T1000 (cell line): ENCODE data around the gene DOC2A.
A peak's percentile ranks its signal among the peaks of the same experiment; 100 is the strongest.
"Not testable (repeated sequence)": the region's sequence is repeated elsewhere in the genome, so short reads cannot be mapped to it uniquely, and the experiment has no call there.

Experiments used
- DNase-seq: peaks from one replicate; lab custom pipeline; 2025; ENCODE audit warnings: mixed read lengths; lab: John Stamatoyannopoulos, UW

Gene DOC2A

DNA sequence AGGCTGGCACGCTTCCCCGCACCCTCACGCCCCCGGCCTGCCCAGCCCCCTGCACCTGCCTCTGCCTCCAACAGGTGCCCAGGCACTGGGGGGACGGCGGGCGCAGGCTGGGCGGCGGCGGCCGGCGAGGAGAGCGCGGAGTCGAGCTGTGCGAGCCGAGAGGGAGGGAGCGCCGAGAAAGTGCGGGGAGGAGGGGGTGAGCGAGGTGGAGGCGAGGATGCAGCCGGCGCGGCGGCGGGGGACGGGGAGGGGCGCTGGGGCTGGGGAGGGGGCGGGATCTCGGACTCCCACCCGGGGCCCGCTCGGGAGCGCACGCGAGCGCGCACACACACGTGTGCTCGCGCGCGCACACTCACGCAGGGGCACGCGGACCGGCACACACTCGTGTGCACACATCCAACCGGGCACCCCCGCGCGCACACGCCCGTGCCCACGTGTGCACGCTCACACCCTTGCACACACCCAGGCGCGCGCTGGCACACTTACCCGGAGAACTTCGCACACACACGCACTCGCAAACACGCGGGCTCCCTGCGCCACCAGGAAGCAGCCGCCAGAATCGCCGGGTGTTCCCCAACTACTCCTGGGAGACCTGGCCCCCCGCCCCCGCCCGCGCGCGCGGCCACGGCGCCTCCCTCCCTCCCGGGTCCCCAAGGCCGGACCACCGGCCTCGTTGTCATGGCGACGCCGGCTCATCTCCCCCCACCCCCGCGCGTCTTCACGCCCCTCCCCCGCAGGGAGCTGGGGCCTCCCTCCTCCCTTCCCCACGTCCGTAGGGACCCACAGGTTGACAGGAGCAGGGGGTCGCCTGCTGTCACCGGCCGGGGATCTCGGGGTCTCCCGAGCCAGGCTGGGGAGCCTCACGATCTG is at the start of gene DOC2A:
DOC2A (minus strand) TSS at position 184 of the 870 bp plus-strand sequence. CDS start 805 bp downstream, outside the sequence.
- DNase-seq, result no peak

DNA sequence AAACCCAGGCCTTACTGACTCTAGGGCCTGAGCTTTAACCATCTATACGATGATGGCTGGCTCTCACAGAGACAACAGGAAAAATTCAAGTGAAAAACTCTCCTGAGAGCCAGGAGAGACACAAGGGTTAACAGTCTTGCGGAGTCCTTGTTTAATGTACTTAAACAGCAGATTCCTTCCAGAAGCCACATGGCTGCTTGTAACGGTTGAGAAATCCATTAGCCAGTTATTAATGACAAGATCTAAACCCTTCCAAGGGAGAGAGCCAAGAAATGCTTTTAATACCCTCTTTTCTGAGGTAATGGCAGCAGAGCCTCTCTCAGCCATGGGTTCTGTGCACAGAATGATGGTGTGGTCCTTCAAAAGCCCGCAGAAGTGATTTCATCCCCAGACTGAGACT is 49.5 kb upstream of the DOC2A start:
- DNase-seq, result no peak

DNA sequence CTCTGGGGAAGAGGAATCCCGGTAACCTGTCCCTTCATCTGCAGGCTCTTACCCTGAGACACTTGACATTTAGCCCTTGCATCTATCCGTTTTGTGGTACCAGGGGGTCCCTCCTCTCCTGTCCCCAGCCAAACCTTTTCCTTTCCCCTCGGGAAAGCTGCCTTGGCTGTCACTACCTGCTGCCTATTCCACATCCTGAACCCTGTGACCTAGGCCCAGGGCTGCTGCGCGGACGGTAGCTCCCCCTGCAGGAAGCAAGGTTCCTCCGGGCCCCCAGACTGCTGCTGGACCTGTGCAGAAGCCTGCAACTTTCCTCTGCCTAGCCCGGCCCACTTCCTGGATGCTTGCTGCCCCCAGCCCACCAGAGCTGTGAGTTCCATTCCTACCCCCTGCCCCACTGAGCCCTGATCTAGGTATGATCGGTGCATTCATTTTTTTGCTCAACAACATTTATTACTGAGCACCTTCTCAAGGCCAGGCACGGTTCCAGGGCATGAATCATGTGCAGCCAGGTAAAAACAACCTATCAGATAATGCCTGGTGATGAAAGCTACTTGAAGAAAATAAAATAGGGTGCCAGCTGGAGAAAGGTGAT is 44.2 kb upstream of the DOC2A start:
- no peak for DNase-seq

DNA sequence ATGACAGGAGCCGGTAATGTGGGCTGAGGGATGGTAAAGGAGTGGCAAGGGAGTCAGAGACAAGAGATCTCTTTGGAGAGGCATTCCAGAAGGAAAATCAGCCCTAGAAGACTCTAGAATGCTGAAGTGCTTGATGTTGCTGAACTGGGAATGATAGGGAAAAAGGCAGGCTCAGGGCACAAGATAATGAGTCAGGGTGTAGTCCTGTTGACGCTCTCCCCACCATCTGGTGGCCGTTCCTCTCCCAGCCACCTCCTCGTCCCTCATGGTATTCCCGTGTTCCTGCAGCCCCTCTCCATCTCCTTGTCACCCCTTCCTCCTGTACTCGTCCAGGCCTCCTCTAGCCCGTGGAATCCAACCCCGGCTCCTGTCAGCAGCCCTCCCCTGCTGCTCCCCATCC is 43.6 kb upstream of the DOC2A start:
- DNase-seq, result no peak

DNA sequence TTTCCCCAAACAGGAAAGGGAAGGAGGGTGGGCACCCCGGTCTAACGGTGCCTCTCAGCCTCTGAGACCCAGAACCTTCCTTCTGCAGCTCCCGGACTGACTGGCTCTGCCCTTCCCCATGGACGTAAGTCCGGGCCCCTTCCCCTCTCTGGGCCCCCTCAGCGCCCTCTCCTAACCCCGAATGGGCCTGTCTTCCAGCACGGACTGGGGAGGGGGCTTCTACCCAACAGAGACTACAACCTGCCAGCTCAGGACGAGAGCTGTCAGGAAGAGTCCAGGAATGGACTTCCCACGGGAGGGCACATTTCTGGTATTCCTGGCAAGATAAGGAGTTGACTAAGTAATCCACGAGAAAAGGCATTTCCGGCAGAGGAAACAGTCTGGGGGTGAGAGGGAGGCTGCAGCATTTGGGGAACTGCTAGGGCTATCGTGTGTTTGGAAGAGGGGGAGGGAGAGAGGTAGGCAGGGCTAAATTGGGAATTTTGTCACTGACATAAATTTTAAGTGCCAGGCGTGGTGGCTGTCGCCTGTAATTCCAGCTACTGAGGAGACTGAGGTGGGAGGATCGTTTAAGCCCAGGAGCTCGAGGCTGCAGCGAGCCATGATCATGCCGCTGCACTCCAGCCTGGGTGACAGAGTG is 42.7 kb upstream of the DOC2A start:
- DNase-seq, result peak; percentile 37

DNA sequence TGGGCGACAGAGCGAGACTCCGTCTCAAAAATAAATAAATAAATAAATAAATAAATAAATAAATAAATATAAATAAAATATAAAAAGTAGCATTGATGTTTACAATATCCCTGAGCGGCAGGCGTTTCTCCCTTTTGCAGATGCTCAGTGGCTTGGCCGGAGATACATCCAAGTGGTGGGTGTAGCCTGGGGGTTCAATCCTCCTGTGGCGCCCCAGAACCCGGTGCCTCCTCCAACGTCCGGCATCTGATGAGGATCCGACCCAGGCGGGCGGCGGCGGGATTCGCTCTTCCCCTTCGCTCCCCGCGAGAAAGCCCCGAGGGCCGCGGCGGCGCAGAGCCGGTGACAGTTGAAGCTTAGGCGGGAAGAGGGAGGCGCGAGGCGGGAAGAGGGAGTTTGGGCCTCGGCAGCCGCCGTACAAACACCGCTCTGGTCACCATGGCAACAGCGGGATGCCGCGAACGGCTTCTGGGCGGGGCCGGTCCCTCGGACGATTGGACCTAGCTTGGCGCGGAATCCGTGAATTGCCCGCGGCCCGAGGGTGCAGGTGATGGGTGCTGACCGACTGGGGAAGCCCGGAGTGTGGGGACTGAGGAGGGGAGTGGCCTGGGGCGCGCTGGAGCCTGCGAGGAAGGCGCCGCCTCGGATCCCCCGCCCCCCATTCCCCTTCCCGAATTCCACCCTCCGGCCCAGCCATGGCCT is 42.0 kb upstream of the DOC2A start:
- DNase-seq, result peak; percentile 92

DNA sequence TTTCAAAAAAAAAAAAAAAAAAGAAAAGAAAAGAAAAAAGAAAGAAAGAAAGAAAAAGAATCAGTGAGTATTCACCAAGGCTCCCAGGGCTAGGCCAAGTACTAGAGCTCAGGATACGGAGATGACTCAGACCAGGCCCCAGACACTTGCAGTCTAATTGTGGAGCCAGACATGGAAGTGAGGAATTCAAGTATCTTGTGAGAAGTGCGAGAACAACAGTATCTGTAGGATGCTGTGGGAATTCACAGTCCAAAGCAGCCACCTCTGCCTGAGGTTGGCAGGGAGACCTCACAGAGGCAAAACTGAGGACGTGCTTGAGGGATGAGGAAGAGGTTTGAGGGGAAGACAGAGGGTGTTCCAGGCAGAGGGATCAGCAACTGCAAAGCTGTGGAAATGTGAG is 40.7 kb upstream of the DOC2A start:
- no peak for DNase-seq

DNA sequence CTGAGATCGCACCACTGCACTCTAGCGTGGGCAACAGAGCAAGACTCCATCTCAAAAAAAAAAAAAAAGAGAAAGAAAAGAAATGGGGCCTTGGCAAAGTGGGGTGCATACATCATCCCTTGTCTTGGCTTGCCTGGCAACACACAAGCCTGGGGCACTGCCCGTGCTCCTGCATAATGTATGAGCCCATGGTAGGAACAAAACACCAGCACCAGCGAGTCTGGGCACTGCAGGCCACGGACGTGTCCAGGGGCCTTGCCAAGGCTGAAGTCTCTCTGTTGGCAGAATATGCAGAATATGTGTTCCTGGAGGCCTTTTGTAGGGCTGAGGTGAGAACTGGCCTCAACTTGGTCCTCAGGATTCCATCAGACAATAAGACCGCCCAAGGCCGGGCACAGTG is 39.0 kb upstream of the DOC2A start:
- DNase-seq, result no peak

DNA sequence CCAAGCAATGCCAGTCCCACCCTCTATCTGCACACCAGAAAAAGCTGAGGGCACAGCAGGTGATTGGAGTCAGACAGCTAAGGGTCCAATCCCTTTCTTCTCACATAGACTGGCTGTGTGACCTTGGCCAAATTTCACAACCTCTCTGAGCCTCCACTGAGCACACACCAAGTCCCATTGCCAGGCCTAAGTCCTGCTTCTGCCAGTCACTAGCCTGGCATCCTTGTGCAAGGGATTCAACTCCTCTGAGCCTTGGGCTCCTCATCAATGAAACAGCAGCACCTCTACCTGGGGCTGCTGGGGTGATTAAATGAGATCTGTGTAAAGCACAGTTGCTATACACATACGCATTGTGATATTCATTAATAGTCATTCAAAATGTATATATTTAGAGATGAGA is 35.8 kb upstream of the DOC2A start:
- no peak for DNase-seq

DNA sequence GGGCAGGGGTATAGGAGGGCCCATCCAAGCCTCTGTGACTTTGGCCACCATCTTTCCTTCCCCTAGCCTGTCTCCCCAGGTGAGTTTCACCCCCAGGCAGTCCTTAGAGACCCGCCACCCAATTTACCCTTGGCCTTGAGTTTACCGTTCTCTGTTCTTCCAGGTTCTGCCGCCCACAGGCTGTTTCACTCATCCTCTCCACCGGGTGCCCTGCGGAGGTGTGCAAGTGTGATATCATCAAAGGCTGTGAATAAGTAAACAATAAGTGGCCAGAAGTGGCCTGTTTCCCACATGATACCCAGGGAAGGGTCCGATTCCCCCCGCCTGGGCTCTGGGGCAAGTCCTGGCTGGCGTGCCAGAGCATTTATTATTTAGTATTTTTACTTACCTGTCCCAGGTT is 35.4 kb upstream of the DOC2A start:
- no peak for DNase-seq

DNA sequence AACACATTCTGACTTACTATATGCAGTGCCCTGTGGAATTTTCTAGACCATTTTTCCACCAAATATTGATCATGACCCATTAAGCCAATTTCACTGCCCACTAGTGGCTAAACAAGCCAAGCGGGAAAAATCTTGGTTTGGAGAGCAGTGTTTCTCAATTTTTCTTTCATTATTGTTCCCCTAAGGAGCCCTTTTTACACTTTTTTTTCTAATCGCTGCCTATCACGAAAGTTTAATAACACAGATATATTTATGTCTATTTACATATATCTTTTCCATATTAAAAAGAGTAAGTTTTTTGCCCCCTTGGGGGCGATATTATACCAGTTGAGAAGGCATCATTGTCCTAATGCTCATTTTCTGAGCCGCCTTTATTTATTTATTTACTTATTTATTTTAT is 31.0 kb upstream of the DOC2A start:
- no peak for DNase-seq

DNA sequence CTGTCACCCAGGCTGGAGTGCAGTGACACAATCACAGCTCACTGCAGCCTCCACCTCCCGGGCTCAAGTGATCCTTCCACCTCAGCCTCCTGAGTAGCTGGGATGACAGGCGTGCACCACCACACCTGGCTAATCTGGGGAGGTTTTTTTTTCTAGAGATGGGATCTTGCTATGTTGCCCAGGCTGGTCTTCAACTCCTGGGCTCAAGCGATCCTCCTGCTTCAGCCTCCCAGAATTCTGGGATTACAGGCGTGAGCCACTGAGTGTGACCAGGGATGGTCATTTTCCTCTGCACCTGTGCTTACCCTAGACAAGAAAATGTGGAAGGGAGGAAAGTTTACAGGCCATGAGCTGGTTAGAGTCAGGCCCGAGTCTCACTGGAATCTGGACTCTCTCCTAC is 29.9 kb upstream of the DOC2A start:
- DNase-seq, result not testable (repeated sequence)

DNA sequence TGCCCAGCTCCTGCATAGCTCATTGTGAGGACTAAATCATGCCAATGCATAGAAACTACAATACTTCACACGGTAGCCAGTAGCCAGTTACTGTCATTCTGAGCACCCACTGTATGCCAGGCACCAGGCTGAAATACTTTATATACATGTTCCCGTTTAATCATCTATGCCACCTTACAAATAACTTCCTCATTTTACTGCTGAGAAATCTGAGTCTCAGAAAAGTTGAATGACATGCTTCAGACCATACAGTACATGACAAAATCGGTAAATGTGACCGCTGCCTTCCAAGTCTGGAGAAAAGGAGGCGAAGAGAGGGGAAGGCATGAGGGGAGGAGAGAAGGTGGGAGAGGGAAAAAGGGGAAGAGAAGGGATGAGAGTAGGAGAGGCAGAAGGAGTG is 29.4 kb upstream of the DOC2A start:
- DNase-seq, result no peak

DNA sequence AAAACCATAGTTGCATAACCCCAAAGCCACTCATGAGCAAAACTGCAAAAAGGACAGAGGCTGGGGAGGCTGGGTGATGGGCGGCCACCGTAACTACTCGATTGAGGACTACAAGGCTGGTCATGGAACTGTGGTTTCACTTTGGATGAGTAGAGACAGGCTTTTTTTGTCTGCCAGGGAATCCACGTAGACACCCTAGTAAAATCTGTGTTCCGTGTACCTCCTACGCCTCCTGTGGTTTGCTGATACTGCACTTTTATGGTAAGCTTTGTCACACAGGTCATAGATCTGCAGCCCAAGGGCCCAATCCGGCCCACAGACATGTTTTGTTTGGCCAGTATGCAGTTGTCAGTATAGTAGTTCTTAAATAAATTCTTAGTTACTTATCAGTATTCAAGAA is 22.4 kb upstream of the DOC2A start:
- DNase-seq, result no peak

DNA sequence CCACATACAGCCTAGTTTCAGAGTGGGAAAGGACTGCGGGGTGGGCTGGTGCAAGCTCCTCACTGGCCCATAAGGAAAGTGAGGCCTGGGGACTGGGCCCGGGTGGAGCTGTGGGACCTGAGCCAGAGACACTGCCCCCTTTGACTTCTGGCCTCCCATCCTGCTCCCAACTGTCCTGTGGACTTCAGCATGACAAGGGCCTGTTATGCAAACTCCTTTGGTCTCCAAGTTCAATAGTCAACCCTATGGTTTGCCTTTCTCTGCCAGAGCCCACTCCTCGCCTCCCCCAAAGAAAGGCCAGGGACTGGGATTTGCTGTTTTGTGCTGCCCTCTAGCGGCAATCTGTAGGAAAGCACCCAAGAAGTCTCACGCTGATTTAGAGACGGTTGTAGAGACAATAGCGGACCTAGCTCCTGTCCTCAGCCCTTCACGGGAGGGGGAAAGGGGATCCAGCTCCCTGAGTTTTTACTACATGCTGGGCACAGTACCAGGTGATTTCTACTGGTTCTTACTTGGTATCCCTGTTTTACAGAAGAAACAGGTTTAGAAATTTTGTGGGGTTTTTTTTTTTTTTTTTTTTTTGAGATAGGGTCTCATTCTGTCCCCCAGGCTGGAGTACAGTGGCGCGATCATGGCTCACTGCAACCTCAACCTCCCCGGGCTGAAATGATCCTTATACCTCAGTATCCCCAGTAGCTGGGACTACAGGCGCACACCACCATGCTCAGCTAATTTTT is 21.4 kb upstream of the DOC2A start:
- DNase-seq, result peak; percentile 46

DNA sequence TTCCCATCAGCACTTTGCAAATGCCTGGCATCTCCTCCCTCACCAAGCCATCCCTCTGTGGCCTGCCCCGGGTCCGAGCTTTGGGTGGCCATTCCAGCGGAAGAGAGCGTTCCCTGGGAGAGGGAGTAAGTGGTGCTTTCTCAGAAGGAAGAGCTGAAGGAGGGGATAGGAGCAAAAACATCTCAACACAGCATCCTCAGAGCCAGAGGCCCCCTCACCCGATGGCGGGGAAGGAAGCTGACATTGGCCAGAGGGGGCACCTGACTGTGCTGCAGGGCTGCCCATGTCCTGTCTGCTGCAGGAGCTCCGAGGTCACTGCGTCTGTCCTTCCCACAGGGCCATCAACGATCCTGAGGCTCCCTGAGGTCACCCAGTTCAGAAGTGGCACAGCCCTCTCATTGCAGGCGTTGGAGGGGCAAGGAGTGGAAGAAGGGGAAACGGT is 20.7 kb upstream of the DOC2A start:
- DNase-seq, result no peak

DNA sequence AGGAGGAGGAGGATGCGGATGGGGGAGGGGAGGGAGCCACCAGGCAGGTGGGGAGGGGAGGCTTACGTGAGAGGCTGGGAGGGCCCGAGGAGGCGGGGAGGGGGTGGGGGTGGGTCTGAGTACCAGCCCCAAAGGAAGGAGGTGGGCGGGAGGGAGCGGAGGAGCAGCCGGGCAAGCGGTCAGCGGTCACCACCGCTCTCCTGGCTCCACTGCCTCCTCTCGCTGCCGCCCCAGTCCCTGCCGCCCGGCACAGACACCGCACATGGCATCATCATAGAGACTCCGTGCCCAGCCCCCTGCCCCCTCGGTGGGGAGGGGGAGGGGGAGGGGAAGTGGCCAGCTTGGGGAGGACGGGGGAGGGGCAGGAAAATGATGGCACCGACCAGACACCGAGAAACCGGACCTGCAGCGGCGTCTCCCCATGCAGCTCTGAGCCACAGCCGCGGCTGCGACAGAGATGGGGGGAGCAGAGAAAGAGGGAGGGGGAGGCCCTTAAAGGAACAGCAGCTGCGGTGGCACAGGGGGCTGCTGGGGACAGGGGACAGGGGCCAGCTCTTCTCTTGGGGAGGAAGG is 20.1 kb upstream of the DOC2A start, which contains the start of gene TLCD3B:
TLCD3B (minus strand) TSS at position 431 of the 573 bp plus-strand sequence. CDS start 744 bp downstream, outside the sequence.
- DNase-seq, result no peak

DNA sequence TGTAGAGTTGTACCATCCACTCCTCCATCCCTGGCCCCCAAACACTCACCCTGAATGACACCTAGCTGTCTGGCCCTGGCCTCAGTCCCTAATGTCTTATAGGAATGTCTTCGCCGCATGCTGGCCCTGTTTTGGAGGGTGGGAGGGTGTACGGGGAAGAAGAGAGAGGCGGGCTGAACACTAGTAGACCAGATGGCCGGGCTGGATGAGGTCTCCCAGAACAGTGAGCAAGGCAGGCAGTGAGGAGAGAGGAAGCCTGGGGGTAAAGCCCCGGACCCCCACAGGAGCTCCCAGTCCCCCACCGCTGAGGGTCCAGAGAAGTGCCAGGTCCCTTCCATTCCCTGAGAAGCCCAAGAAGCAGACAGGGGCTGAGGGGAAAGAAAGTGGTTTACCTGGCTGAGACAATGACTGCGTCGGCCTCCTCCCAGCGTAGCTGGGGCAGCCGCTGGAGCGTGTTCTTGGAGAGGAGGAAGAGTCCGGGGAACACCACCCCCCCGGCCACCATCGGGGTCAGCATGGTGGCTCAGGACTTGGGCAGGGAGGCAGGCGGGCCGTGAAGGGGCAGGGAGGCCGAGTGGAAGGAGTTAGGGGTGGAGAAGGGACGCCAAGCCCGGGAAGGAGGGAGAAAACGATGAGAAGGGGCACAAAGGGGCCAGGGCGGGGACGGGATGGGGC is 19.3 kb upstream of the DOC2A start:
- DNase-seq, result no peak

DNA sequence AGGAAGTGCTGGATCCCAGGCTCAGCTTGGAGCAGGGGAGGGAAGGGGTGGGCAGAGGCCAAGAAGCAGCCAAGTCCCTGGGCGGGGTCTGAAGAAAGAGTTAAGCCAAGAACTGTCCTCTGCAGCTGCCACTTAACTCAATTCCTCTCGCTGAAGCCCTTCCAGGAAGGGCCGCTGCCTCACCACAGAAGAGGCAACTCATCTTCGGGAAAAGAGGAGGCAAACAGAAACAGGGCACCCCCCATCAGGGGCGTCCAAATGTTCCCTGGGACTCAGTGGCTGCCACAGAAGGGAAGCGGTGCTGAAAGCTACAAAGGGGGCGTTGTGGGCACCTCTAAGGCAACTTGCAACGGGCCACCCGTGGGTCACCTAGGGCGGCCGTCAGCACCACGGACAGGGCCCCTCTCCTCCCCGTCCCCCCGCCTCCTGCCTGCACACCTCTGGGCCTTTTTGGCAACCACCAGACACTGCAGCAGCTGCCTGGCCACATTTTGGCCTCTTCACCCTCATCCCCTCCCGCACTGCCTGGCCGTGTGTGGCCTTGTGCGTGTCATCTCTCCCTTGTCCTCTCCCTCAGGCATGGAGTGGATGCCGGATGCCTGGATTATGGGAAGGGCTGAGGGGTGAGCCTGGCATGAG is 17.7 kb upstream of the DOC2A start:
- no peak for DNase-seq
